Activated effector memory CD4-positive, alpha-beta T cell treated with Interleukin-2 at 50 U/mL for 16 hours (primary cell): ENCODE results near the gene MINK1.
A peak's percentile ranks its signal among the peaks of the same experiment; 100 is the strongest.
"Not testable (repeated sequence)": the region's sequence is repeated elsewhere in the genome, so short reads cannot be mapped to it uniquely, and the experiment has no call there.

Source experiments
- DNase-seq: peaks from one replicate; pipeline ENCODE4 v3.0.0-alpha.2; 2020

MINK1 gene

DNA sequence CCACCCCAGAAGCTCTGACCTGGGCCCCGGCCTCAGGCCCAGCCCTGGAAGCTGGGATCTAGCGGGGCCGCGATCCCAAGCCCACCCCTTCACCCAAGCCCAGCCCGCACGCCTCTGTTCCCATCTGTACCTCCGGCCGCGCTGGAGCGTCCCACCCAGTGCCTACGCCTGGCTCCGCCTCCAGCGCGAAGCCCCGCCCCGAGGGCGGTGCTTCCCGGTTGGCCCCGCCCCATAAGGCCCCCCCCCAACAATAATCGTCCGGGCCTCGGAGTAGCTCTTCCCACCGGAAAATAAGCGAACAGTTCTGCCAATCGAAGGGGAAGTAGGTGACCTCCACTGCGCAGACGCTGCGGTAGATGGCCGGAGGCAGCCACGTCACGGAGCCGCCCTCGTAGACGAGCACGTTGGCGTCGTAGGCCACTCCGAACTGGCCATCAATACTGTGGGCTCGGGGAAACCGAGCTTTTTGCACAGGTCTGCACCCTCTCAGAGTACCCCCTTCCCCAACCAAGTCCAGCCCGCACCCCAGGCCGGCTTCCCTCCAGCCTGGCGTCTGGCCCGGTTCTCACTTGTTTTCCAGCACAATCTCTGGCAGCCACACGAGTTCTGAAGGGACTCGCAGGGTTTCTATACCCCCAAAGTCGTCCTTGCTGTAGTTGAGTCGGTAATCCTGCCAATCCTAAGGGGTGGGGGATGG lies 68.7 kb downstream of the MINK1 start:
- DNase-seq = no peak

GRCh38 chr17:4902540-4902939 lies 69.4 kb downstream of the MINK1 start:
- DNase-seq = no peak

- peak; percentile 51 for DNase-seq
These were observed 70.1 kb downstream of the MINK1 start, which contains the start of gene CHRNE for GRCh38 chr17:4903051-4903818. CHRNE (minus strand) TSS chr17:4903098; CDS start chr17:4903063, 35 bp downstream.

DNA sequence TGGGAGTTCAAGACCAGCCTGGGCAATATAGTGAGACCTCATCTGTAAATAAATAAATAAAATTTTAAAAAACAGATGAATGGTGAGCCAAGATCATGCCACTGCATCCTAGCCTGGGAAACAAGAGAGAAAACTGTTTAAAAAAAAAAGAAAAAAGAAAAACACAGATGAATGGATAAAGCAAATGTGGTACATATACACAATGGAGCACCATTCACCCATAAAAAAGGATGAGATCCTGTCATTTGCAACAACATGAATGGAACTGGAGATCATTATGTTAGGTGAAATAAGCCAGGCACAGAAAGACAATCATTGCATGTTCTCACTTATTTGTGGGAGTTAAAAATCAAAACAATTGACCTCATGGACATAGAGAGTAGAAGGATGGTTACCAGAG lies 73.5 kb downstream of the MINK1 start:
- DNase-seq = not testable (repeated sequence)

GRCh38 chr17:4908301-4908700 lies 75.2 kb downstream of the MINK1 start:
- no peak for DNase-seq

GRCh38 chr17:4908711-4909496 lies 75.8 kb downstream of the MINK1 start:
- peak; percentile 71 for DNase-seq

GRCh38 chr17:4913994-4914393 lies 80.9 kb downstream of the MINK1 start:
- DNase-seq = no peak

DNA sequence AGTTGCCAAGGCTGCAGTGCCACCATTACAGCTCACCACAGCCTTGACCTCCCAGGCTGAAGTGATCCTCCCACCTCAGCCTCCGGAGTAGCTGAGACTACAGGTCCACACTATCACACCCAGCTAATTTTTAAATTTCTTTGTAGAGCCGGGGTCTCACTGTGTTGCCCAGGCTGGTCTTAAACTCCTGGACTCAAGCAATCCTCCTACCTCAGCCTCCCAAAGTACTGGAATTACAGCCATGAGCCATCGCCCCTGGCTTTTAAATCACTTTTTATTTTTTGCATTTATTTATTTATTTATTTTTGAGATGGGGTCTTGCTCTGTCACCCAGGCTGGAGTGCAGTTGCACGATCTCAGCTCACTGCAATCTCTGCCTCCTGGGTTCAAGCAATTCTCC lies 81.4 kb downstream of the MINK1 start:
- DNase-seq = not testable (repeated sequence)

DNA sequence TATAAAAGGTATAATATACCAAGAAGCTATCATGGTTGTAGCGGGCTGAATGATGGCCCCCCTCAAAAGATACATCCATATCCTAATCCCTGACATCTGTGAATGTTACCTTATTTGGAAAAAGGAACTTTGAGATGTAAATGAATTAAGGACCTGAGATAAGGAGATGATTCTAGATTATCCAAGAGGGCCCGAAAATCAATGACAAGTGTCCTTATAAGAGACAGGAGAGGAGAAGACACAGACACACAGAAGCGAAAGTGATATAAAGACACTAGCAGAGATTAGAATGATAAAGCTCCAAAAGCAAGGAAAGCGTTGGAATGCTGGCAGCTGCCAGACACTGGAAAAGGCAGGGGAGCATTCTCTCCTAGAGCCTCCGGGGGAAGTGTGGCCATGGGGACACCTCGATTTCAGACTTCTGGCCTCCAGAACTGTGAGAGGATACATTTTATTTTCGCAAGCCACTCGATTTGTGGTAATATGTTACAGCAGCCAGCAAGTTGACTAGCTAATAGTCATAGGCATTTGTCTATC lies 86.4 kb downstream of the MINK1 start:
- DNase-seq = no peak

- no peak for DNase-seq
These were observed 87.4 kb downstream of the MINK1 start for GRCh38 chr17:4920351-4921048.

- DNase-seq = no peak
These were observed 88.2 kb downstream of the MINK1 start for GRCh38 chr17:4921320-4921719.

DNA sequence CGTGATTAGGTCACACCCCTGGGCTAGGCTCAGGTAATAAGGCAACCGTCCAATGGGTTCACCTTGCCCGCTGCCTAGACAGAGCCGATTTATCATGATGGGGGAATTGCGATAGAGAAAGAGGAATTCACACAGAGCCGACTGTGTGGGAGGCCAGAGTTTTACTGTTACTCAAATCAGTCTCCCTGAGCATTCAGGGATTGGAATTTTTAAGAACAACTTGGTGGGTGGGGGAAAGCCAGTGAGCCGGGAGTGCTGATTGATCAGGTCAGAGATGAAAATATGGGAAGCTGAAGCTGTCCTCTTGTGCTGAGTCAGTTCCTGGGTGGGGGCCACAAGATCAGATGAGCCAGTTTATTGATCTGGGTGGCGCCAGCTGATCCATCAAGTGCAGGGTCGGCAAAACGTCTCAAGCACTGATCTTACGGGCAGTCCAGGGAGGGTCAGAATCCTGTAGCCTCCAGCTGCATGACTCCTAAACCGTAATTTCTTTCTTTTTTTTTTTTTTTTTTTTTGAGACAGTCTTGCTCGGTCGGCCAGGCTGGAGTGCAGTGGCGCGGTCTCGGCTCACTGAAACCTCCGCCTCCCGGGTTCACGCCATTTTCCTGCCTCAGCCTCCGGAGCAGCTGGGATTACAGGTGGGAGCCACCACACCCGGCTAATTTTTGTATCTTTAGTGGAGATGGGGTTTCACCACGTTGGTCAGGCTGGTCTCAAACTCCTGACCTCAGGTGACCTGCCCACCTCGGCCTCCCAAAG lies 93.6 kb downstream of the MINK1 start:
- not testable (repeated sequence) for DNase-seq

DNA sequence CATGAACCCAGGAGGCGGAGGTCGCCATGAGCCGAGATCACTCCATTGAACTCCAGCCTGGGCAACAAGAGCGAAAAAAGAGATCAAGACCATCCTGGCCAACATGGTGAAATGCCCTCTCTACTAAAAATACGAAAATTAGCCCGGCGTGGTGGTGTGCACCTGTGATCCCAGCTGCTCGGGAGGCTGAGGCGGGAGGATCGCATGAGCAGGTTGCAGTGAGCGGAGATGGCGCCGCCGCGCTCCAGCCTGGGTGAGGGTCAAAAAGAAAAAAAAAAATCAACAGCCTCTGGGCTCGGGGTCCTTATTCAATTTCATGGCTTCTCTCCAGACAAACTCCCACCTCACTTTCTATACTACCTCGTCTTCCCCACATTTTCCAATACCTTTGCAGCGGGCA lies 95.7 kb downstream of the MINK1 start:
- DNase-seq = no peak

DNA sequence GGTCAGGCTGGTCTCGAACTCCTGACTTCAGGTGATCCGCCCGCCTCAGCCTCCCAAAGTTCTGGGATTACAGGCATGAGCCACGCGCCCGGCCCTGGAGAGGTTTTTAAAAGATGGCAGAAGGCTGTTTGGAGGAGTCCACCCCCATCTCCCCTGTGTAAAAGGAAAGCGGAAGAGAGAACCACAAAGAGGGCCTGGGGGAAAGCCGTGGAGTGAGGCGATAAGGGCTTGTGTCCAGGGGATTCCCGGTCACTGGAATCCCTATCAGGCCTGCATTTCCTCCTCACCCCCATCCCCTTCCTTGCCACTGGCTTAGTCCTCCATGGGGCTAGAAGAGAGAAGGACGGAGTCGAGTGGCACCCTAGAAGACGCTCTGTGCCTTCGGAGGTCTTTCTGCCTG lies 98.8 kb downstream of the MINK1 start, which contains the start of gene GP1BA:
Gene GP1BA, plus strand, starts transcription at position 315 of the 400 bp plus-strand sequence. CDS start 328 bp downstream, outside the sequence.
- no peak for DNase-seq

- no peak for DNase-seq
These were observed 99.6 kb downstream of the MINK1 start for GRCh38 chr17:4932756-4933155.

DNA sequence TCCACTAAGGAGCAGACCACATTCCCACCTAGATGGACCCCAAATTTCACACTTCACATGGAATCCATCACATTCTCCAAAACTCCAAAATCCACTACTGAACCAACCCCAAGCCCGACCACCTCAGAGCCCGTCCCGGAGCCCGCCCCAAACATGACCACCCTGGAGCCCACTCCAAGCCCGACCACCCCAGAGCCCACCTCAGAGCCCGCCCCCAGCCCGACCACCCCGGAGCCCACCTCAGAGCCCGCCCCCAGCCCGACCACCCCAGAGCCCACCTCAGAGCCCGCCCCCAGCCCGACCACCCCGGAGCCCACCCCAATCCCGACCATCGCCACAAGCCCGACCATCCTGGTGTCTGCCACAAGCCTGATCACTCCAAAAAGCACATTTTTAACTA lies 100.5 kb downstream of the MINK1 start:
- no peak for DNase-seq

DNA sequence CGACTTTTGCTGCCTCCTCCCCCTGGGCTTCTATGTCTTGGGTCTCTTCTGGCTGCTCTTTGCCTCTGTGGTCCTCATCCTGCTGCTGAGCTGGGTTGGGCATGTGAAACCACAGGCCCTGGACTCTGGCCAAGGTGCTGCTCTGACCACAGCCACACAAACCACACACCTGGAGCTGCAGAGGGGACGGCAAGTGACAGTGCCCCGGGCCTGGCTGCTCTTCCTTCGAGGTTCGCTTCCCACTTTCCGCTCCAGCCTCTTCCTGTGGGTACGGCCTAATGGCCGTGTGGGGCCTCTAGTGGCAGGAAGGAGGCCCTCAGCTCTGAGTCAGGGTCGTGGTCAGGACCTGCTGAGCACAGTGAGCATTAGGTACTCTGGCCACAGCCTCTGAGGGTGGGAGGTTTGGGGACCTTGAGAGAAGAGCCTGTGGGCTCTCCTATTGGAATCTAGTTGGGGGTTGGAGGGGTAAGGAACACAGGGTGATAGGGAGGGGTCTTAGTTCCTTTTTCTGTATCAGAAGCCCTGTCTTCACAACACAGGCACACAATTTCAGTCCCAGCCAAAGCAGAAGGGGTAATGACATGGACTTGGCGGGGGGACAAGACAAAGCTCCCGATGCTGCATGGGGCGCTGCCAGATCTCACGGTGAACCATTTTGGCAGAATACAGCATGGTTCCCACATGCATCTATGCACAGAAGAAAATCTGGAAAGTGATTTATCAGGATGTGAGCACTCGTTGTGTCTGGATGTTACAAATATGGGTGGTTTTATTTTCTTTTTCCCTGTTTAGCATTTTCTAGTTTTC lies 101.2 kb downstream of the MINK1 start:
- no peak for DNase-seq

GRCh38 chr17:4935650-4936049 lies 102.5 kb downstream of the MINK1 start:
- no peak for DNase-seq

DNA sequence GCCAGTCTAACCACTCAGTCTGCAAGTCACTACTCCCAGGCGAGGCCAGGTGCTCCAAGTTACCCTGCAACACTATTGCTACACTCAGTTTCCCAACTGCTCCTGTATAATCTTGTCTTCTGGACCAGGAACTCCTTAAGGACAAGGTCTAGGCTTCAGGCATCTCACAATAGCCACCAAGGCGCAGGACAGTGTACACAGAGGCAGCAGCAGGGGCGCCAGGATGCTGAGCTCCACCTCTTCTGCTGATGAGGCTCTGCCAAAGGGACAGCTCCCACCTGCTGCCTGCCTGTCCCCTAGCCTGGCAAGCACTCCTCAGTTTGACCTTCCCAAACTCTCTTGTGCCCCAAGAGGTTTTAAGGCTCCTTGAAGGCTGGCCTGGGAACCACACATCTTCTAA lies 103.3 kb downstream of the MINK1 start:
- no peak for DNase-seq

- DNase-seq = no peak
These were observed 104.4 kb downstream of the MINK1 start for GRCh38 chr17:4937553-4937952.

DNA sequence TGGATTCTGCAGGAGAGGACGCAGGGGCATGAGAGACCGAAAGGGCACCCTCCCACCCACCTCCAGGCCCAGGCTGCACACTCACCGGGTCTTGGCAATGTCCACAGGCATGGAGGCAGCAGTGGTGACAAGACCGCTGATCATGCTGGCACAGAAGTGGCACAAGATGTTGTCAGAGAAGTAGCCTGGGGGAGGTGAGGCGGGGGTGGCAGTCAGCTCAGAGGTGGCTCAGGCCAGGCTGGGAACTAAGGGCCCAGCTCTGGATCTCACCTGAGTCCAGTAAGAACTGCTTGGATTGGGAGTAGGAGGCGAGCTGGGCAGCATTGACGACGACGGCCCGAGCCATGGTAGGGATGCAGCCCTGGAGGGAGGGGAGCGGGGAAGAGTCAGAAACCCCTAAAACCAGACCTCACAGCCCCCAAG lies 104.9 kb downstream of the MINK1 start:
- DNase-seq = no peak
